DND-41 (cell line): ENCODE data around the gene TTLL8.

ENCODE experiments used
- CTCF ChIP-seq: IDR thresholded peaks from 2 replicates; pipeline ENCODE4 v1.5.1; 2012; ENCODE audit warnings: borderline replicate concordance, low read length, moderate library complexity, mild to moderate bottlenecking; ENCODE audit not compliant: poor library complexity, severe bottlenecking; ENCODE audit errors: extremely low read depth
- EZH2 ChIP-seq: IDR thresholded peaks from 3 replicates; pipeline ENCODE4 v1.6.1; 2012; ENCODE audit warnings: borderline replicate concordance, low read depth, mild to moderate bottlenecking, moderate library complexity, low read length, inconsistent platforms; ENCODE audit not compliant: severe bottlenecking

- TF ChIP-seq CTCF (no peak), EZH2 (no peak)
These were observed 12.7 kb downstream of the TTLL8 start for GRCh38 chr22:50045211-50046018.
